SJSA1 (cell line): ENCODE measurements around the gene ACIN1. TPM values are rescaled to one million over a fixed set of nuclear protein-coding genes. Genes with fewer than 3 reads are reported as not detected.

Experiments
- DNase-seq, 2 experiments: peaks; one replicate each; pipeline ENCODE4 v3.0.0-alpha.2; 2015 to 2020; ENCODE audit warnings: low spot score in 2 of 2, low read depth in 1 of 2
- H3K27ac ChIP-seq: fragments of 250-450 bp; sonication (Bioruptor Pico); 2 replicates; pipeline ENCODE4 v1.5.1; 2020; ENCODE audit warnings: mild to moderate bottlenecking, moderate library complexity
- H3K27me3 ChIP-seq: fragments of 250-450 bp; sonication (Bioruptor Pico); replicated peaks from 2 replicates; pipeline ENCODE4 v1.5.1; 2020; ENCODE audit warnings: mild to moderate bottlenecking, moderate library complexity
- H3K36me3 ChIP-seq: fragments of 250-450 bp; sonication (Bioruptor Pico); 2 replicates; pipeline ENCODE4 v1.5.1; 2020; ENCODE audit warnings: mild to moderate bottlenecking
- H3K4me1 ChIP-seq: fragments of 250-450 bp; sonication (Bioruptor Pico); replicated peaks from 2 replicates; pipeline ENCODE4 v1.6.1; 2021; ENCODE audit warnings: mild to moderate bottlenecking
- H3K4me3 ChIP-seq: fragments of 250-450 bp; sonication (Bioruptor Pico); 2 replicates; pipeline ENCODE4 v1.5.1; 2020; ENCODE audit warnings: mild to moderate bottlenecking
- H3K9me3 ChIP-seq: fragments of 250-450 bp; sonication (Bioruptor Pico); replicated peaks from 2 replicates; pipeline ENCODE4 v1.5.1; 2020; ENCODE audit warnings: mild to moderate bottlenecking
- total RNA-seq: library from RNA; depleted of rRNA; stranded (reverse); fragments of >200 nt; shearing (Covaris generic); gene quantifications from 2 replicates; pipeline ENCODE4 v1.2.3, GENCODE V29; 2014

The ACIN1 gene
- total RNA-seq, 1 experiment from 2014 or later, result 68.2 TPM

- Histone ChIP-seq H3K27ac (no peak overlapping the region), H3K27me3 (no peaks in the 10 kb centered on the region), H3K4me3 (no peak overlapping the region), H3K9me3 (no peaks in the 10 kb centered on the region), H3K4me1 (no peaks in the 10 kb centered on the region), H3K36me3 (no peaks in the 10 kb centered on the region)
- DNase-seq, result no peak
These were observed 34.9 kb upstream of the ACIN1 start for GRCh38 chr14:23129759-23130316.

GRCh38 chr14:23128969-23129758 is 34.2 kb upstream of the ACIN1 start:
- Histone ChIP-seq H3K27ac (no peak overlapping the region), H3K4me1 (no peaks in the 10 kb centered on the region), H3K27me3 (no peaks in the 10 kb centered on the region), H3K9me3 (no peaks in the 10 kb centered on the region), H3K36me3 (no peaks in the 10 kb centered on the region), H3K4me3 (no peak overlapping the region)
- DNase-seq, result no peak

- Histone ChIP-seq H3K4me1 (no peaks in the 10 kb centered on the region), H3K27ac (no peak overlapping the region), H3K4me3 (no peak overlapping the region), H3K27me3 (no peaks in the 10 kb centered on the region), H3K36me3 (no peaks in the 10 kb centered on the region), H3K9me3 (no peaks in the 10 kb centered on the region)
- no peak for DNase-seq
These were observed 32.9 kb upstream of the ACIN1 start for GRCh38 chr14:23127861-23128260.

- Histone ChIP-seq H3K4me1 (no peaks in the 10 kb centered on the region), H3K9me3 (no peaks in the 10 kb centered on the region), H3K27ac (no peak overlapping the region), H3K27me3 (no peaks in the 10 kb centered on the region), H3K36me3 (no peaks in the 10 kb centered on the region), H3K4me3 (no peak overlapping the region)
- DNase-seq, result no peak
These were observed 31.8 kb upstream of the ACIN1 start for GRCh38 chr14:23126548-23127278.

- Histone ChIP-seq H3K4me3 (no peak overlapping the region), H3K27ac (no peak overlapping the region), H3K27me3 (no peaks in the 10 kb centered on the region), H3K9me3 (no peaks in the 10 kb centered on the region), H3K36me3 (no peaks in the 10 kb centered on the region), H3K4me1 (peaks cover 6% of the 10 kb centered on the region)
- no peak for DNase-seq
These were observed 31.1 kb upstream of the ACIN1 start for GRCh38 chr14:23125933-23126524.

GRCh38 chr14:23125011-23125410 is 30.1 kb upstream of the ACIN1 start:
- H3K27ac ChIP-seq, result no peak overlapping the region
- H3K4me1 ChIP-seq, result peaks cover 8% of the 10 kb centered on the region
- H3K36me3 ChIP-seq, result no peaks in the 10 kb centered on the region
- H3K4me3 ChIP-seq, result no peak overlapping the region
- H3K27me3 ChIP-seq, result no peaks in the 10 kb centered on the region
- H3K9me3 ChIP-seq, result no peaks in the 10 kb centered on the region
- DNase-seq, result no peak

GRCh38 chr14:23124337-23124954 is 29.5 kb upstream of the ACIN1 start:
- Histone ChIP-seq H3K4me3 (no peak overlapping the region), H3K9me3 (no peaks in the 10 kb centered on the region), H3K4me1 (peaks cover 8% of the 10 kb centered on the region), H3K27me3 (no peaks in the 10 kb centered on the region), H3K36me3 (no peaks in the 10 kb centered on the region), H3K27ac (no peak overlapping the region)
- no peak for DNase-seq

- DNase-seq, result no peak
- Histone ChIP-seq H3K36me3 (no peaks in the 10 kb centered on the region), H3K27ac (no peak overlapping the region), H3K9me3 (no peaks in the 10 kb centered on the region), H3K27me3 (no peaks in the 10 kb centered on the region), H3K4me3 (no peak overlapping the region), H3K4me1 (peaks cover 8% of the 10 kb centered on the region)
These were observed 28.5 kb upstream of the ACIN1 start for GRCh38 chr14:23123419-23123818.

GRCh38 chr14:23122086-23122485 is 27.1 kb upstream of the ACIN1 start:
- no peak overlapping the region for H3K27ac ChIP-seq
- H3K4me3 ChIP-seq, result no peak overlapping the region
- no peaks in the 10 kb centered on the region for H3K27me3 ChIP-seq
- no peaks in the 10 kb centered on the region for H3K9me3 ChIP-seq
- peaks cover 8% of the 10 kb centered on the region for H3K4me1 ChIP-seq
- no peak for DNase-seq
- no peaks in the 10 kb centered on the region for H3K36me3 ChIP-seq

GRCh38 chr14:23121361-23121771 is 26.4 kb upstream of the ACIN1 start:
- H3K4me1 ChIP-seq, result peaks cover 8% of the 10 kb centered on the region
- no peaks in the 10 kb centered on the region for H3K36me3 ChIP-seq
- no peak overlapping the region for H3K27ac ChIP-seq
- H3K4me3 ChIP-seq, result no peak overlapping the region
- no peaks in the 10 kb centered on the region for H3K9me3 ChIP-seq
- DNase-seq, result no peak
- H3K27me3 ChIP-seq, result no peaks in the 10 kb centered on the region

GRCh38 chr14:23120541-23121251 is 25.8 kb upstream of the ACIN1 start:
- H3K9me3 ChIP-seq, result no peaks in the 10 kb centered on the region
- H3K36me3 ChIP-seq, result no peaks in the 10 kb centered on the region
- no peaks in the 10 kb centered on the region for H3K27me3 ChIP-seq
- no peak overlapping the region for H3K4me3 ChIP-seq
- no peak overlapping the region for H3K27ac ChIP-seq
- peak; percentile 70 to 85 for DNase-seq
- peaks cover 10% of the 10 kb centered on the region for H3K4me1 ChIP-seq

GRCh38 chr14:23119363-23120327 is 24.7 kb upstream of the ACIN1 start:
- Histone ChIP-seq H3K4me1 (peaks cover 20% of the 10 kb centered on the region), H3K27me3 (no peaks in the 10 kb centered on the region), H3K27ac (no peak overlapping the region), H3K36me3 (no peaks in the 10 kb centered on the region), H3K4me3 (no peak overlapping the region), H3K9me3 (no peaks in the 10 kb centered on the region)
- no peak for DNase-seq
